Measurements from ENCODE around the gene WARS2.

WARS2 gene

GRCh38 chr1:119007339-119007669 lies 133.1 kb downstream of the WARS2 start:
- Histone ChIP-seq H3K36me3 (ENCODE audit: insufficient read depth, low read length) (no peaks in the 10 kb centered on the region), H2AFZ (ENCODE audit: low read depth, low read length) (no peak overlapping the region), H3K9me3 (ENCODE audit: low read length) (peaks cover 5% of the 10 kb centered on the region), H3K27me3 (ENCODE audit: insufficient read depth, low read length) (peaks cover 83% of the 10 kb centered on the region), H3K4me1 (ENCODE audit: insufficient read depth, low read length) (peaks cover 10% of the 10 kb centered on the region), H3K4me3 (ENCODE audit: low read length) (no peak overlapping the region)

- Histone ChIP-seq H2AFZ (ENCODE audit: low read depth, low read length) (peak overlapping the region; percentile 26), H3K4me3 (ENCODE audit: low read length) (no peak overlapping the region), H3K9me3 (ENCODE audit: low read length) (peaks cover 5% of the 10 kb centered on the region), H3K27me3 (ENCODE audit: insufficient read depth, low read length) (peaks cover 86% of the 10 kb centered on the region), H3K4me1 (ENCODE audit: insufficient read depth, low read length) (peaks cover 10% of the 10 kb centered on the region), H3K36me3 (ENCODE audit: insufficient read depth, low read length) (no peaks in the 10 kb centered on the region)
Observed at GRCh38 chr1:119006406-119007279, 133.8 kb downstream of the WARS2 start.

DNA sequence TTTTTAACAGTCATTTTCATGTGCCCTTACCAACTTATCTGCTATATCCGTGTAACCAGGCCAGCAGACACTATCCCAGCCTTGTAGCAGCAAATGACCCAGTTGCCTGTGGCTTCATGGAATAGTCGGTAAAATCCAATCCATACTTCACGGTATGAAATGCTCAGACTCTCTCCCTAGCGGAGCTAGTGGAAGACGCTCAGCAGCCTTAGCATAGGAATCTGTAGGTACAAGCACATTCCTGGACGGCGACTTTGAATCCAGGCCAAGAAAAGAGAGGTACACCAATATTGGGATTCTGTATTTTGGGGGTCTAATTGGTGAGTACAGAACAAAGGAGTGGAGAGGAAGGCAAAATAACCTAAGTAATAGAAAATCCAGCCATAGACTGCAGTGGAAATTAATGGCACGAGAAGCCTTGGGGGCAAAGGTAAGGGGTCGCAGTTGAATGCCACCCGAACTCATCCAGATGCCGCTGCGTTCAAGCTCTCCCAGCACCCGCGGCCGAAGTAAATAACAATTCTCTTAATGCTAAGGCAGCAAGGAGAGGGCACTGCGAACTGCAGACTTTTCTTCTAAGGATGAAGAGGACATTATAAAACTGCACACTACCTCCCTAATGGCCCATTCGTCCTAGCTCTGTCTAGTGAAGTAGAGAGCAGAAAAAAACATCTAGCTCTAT lies 134.6 kb downstream of the WARS2 start:
- no peak overlapping the region for H3K4me3 ChIP-seq (ENCODE audit: low read length)
- no peak overlapping the region for H2AFZ ChIP-seq (ENCODE audit: low read depth, low read length)
- no peaks in the 10 kb centered on the region for H3K36me3 ChIP-seq (ENCODE audit: insufficient read depth, low read length)
- peaks cover 10% of the 10 kb centered on the region for H3K4me1 ChIP-seq (ENCODE audit: insufficient read depth, low read length)
- H3K9me3 ChIP-seq (ENCODE audit: low read length), result peaks cover 5% of the 10 kb centered on the region
- peaks cover 90% of the 10 kb centered on the region for H3K27me3 ChIP-seq (ENCODE audit: insufficient read depth, low read length)

DNA sequence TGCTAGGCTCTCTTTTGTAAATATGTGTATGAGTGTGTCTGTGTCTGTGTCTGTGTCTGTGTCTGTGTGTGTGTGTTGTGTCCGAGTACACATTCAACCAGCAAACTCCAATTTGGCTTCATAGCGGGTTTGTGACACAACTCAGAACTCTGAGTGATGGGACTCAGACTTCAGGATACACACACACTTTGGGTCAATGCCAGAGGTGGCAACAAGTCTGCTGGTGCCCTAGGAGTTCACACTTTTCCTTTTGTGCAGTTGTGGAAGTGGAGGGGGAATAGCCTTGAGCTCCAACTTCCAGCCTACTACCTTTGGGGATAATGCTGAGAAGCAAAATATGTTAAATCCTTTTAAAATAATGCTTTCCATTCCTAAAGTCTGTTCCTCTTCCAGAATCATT lies 135.7 kb downstream of the WARS2 start:
- Histone ChIP-seq H3K27me3 (ENCODE audit: insufficient read depth, low read length) (peaks cover 95% of the 10 kb centered on the region), H2AFZ (ENCODE audit: low read depth, low read length) (no peak overlapping the region), H3K9me3 (ENCODE audit: low read length) (peaks cover 5% of the 10 kb centered on the region), H3K4me3 (ENCODE audit: low read length) (no peak overlapping the region), H3K4me1 (ENCODE audit: insufficient read depth, low read length) (peaks cover 10% of the 10 kb centered on the region), H3K36me3 (ENCODE audit: insufficient read depth, low read length) (no peaks in the 10 kb centered on the region)

DNA sequence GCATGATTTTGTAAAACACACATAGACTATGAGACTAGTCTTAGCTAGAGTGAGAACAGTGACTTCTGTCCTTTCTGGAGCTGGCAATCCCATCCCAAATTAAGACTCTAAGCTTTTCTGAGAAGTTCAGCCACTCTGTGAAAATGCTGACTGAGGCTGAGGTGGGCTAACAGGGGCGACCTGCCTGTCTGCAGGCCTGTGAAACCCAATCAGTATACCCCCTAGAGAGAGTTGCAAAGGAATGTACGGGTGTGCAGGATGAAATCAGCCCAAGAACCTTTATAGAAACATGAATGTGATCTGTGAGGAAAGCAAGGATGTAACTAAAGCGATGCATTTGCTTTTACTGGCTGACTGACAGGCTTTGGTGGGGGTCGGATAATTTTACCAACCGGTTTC lies 136.3 kb downstream of the WARS2 start:
- H3K4me3 ChIP-seq (ENCODE audit: low read length), result no peak overlapping the region
- peaks cover 97% of the 10 kb centered on the region for H3K27me3 ChIP-seq (ENCODE audit: insufficient read depth, low read length)
- no peaks in the 10 kb centered on the region for H3K36me3 ChIP-seq (ENCODE audit: insufficient read depth, low read length)
- peaks cover 5% of the 10 kb centered on the region for H3K9me3 ChIP-seq (ENCODE audit: low read length)
- no peak overlapping the region for H2AFZ ChIP-seq (ENCODE audit: low read depth, low read length)
- H3K4me1 ChIP-seq (ENCODE audit: insufficient read depth, low read length), result peaks cover 10% of the 10 kb centered on the region

DNA sequence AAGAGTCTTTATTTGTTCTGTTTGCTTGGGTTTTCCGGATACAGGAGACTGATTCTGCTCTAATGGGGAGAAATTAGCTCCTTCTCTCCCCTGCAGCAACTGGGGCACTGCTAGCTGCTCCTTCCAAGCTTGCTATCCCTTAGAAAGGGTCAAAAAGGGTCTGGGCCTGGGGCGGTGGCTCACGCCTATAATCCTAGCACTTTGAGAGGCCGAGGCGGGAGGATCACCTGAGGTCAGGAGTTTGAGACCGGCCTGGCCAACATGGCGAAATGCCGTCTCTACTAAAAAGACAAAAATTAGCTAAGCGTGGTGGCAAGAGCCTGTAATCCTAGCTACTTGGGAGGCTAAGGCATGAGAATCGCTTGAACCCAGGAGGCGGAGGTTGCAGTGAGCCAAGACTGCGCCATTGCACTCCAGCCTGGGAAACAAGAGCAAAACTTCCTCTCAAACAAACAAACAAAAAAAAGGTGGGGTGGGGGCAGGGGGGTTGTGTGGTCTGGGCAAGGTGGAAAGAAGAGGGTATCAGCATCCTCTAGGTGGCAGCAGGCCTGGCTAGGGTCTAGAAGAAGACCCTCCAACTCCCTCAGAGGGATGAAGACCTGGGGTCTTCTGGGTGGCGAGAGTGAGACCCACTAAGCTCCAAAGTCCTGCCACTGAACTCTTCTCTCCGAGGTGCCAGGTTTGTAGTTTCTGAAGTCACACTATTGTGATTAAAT lies 136.9 kb downstream of the WARS2 start:
- Histone ChIP-seq H3K27me3 (ENCODE audit: insufficient read depth, low read length) (peaks cover 97% of the 10 kb centered on the region), H2AFZ (ENCODE audit: low read depth, low read length) (no peak overlapping the region), H3K4me3 (ENCODE audit: low read length) (no peak overlapping the region), H3K36me3 (ENCODE audit: insufficient read depth, low read length) (no peaks in the 10 kb centered on the region), H3K4me1 (ENCODE audit: insufficient read depth, low read length) (peaks cover 5% of the 10 kb centered on the region), H3K9me3 (ENCODE audit: low read length) (peaks cover 5% of the 10 kb centered on the region)

- Histone ChIP-seq H3K4me1 (ENCODE audit: insufficient read depth, low read length) (no peaks in the 10 kb centered on the region), H3K9me3 (ENCODE audit: low read length) (peaks cover 5% of the 10 kb centered on the region), H2AFZ (ENCODE audit: low read depth, low read length) (no peak overlapping the region), H3K36me3 (ENCODE audit: insufficient read depth, low read length) (no peaks in the 10 kb centered on the region), H3K4me3 (ENCODE audit: low read length) (no peak overlapping the region), H3K27me3 (ENCODE audit: insufficient read depth, low read length) (peaks cover 96% of the 10 kb centered on the region)
Observed at GRCh38 chr1:119002028-119002686, 138.3 kb downstream of the WARS2 start.

DNA sequence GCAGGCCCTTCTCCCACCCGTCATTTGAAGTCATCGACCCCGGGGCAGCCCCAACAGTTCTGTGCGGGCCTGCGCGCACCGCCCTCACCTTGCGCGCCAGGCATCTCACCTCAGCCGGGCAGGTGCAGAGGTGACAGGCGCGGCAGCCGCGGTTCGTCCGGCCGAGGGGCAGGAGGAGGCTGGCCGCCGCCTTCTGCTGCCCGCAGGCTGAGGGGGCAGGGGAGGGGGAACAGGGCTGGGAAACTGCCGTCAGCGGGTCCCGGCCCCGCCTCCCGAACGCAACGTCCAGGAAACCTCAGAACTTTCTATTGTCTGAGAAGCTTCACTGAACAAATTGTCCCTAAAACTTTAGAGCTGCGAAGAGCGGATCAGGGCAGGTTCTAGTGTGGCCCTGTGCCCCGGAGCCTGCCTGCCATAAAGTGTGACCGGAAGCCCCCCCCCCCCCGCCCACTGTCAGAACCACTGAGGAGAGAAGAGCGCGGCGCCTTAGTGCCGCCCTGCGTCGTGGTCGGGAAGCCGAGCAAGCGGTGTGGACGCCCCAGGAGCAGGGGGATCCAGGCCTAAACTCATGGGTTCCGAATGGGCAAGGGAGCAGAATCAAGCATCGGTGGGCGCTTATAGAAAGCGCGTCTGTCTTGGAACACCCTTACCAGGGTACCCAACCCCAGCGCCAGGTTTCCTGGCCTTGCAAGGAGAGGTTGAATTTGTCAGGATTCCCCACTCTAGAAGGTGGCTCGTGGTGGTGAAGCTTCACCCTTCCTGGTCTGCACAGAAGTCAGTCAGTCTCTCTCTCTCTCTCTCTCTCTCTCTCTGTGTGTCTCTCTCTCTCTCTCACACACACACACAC lies 139.0 kb downstream of the WARS2 start:
- H3K4me1 ChIP-seq (ENCODE audit: insufficient read depth, low read length), result no peaks in the 10 kb centered on the region
- no peak overlapping the region for H3K4me3 ChIP-seq (ENCODE audit: low read length)
- H2AFZ ChIP-seq (ENCODE audit: low read depth, low read length), result no peak overlapping the region
- peaks cover 96% of the 10 kb centered on the region for H3K27me3 ChIP-seq (ENCODE audit: insufficient read depth, low read length)
- H3K36me3 ChIP-seq (ENCODE audit: insufficient read depth, low read length), result no peaks in the 10 kb centered on the region
- H3K9me3 ChIP-seq (ENCODE audit: low read length), result peaks cover 5% of the 10 kb centered on the region

GRCh38 chr1:119000371-119001180 lies 139.9 kb downstream of the WARS2 start:
- Histone ChIP-seq H3K4me1 (ENCODE audit: insufficient read depth, low read length) (no peaks in the 10 kb centered on the region), H3K27me3 (ENCODE audit: insufficient read depth, low read length) (peaks cover 96% of the 10 kb centered on the region), H2AFZ (ENCODE audit: low read depth, low read length) (peak overlapping the region; percentile 44), H3K4me3 (ENCODE audit: low read length) (no peak overlapping the region), H3K36me3 (ENCODE audit: insufficient read depth, low read length) (no peaks in the 10 kb centered on the region), H3K9me3 (ENCODE audit: low read length) (peaks cover under 1% of the 10 kb centered on the region)

DNA sequence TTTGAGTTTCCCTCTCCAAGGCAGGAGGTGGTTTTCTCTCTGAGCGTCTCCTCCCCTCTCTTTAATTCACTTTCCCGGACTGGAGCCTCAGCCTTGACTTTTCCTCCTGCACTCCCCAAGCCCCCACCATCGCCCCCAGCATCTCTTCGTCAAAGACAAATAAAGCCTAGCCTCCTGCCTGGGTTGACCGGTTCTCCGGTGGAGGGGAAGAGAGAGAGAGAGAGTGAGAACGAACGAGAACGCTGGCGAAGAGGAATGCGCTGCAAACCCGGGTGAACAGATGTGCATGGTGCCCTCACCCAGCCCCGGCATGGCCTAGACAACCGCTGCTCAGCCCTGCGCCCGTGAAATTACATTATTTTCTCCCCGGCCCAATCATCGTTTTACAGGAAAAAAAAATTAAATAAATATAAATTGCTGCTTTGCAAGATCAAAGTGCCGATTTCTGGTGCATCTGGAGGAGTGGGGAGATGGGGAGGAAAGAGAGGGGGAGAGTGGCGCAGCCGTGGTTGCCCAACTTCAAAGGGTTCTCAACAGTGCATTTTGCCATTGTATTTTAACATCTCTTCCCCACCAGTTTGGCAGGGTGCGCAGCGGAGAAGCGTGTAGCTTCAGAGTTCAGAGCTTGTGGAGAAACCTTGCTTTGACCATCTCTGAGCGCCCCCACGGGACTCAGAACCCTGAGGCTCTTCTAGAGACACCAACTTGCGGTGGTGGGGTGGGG lies 140.9 kb downstream of the WARS2 start:
- Histone ChIP-seq H3K27me3 (ENCODE audit: insufficient read depth, low read length) (peaks cover 97% of the 10 kb centered on the region), H3K4me1 (ENCODE audit: insufficient read depth, low read length) (no peaks in the 10 kb centered on the region), H3K36me3 (ENCODE audit: insufficient read depth, low read length) (no peaks in the 10 kb centered on the region), H3K9me3 (ENCODE audit: low read length) (no peaks in the 10 kb centered on the region), H2AFZ (ENCODE audit: low read depth, low read length) (no peak overlapping the region), H3K4me3 (ENCODE audit: low read length) (no peak overlapping the region)

- Histone ChIP-seq H3K4me3 (ENCODE audit: low read length) (no peak overlapping the region), H3K27me3 (ENCODE audit: insufficient read depth, low read length) (peaks cover 98% of the 10 kb centered on the region), H3K4me1 (ENCODE audit: insufficient read depth, low read length) (no peaks in the 10 kb centered on the region), H3K36me3 (ENCODE audit: insufficient read depth, low read length) (no peaks in the 10 kb centered on the region), H2AFZ (ENCODE audit: low read depth, low read length) (no peak overlapping the region), H3K9me3 (ENCODE audit: low read length) (peaks cover 3% of the 10 kb centered on the region)
Observed at GRCh38 chr1:118998171-118998570, 142.3 kb downstream of the WARS2 start.
